ENCODE measurements around the gene SERPINA10. TPM values are rescaled to one million over a fixed set of nuclear protein-coding genes. Genes with fewer than 3 reads are reported as not detected.

Gene SERPINA10
- total and polyA plus RNA-seq, 2 of the 13 experiments (the other 11 are each of a cell fraction or from before 2014, with no cell fraction given): 20.1 to 20.2 TPM

DNA sequence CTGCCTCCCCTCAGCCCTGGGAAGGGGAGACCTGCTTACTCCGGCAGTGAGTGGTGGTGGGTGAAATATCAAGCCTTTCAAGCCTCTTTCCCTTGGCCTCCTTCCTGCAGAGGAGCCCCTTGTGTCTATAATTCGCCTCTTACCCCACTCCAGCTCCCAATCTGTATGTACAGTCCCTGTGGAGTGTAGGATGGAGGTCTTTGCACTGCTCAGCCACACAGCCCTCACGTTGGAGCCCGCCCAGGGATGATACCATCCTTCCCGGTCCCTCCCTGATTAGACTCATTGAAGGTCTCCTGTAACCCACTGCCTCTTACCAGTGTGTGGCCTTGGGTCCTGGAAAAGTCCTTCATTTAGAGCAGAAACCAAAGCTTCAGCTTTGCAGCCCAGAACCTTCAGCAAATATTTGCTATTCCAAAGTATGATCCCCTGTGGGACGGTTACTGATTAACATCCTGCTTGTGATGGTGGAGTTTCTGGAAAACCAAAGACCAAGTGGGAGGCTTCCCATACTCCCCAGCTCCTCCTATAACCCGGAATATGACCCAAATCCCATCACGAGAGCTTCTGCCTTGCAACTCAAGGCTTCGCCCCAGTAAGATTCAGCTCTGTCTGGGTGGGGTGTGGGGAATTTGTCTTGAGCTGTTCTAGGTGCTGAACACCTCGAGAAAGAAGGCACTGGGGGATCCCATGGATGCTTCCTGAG lies at the start of gene SERPINA10 (continued):
- no peak for TF ChIP-seq ZNF672 (CRISPR knock-in tag; IDR thresholded peaks at IDR 0.05)
- TF ChIP-seq, protein P1, sequence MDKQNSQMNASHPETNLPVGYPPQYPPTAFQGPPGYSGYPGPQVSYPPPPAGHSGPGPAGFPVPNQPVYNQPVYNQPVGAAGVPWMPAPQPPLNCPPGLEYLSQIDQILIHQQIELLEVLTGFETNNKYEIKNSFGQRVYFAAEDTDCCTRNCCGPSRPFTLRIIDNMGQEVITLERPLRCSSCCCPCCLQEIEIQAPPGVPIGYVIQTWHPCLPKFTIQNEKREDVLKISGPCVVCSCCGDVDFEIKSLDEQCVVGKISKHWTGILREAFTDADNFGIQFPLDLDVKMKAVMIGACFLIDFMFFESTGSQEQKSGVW (CRISPR knock-in tag; IDR thresholded peaks at IDR 0.05; ENCODE audit: borderline replicate concordance): no peak
- TF ChIP-seq, protein P2, sequence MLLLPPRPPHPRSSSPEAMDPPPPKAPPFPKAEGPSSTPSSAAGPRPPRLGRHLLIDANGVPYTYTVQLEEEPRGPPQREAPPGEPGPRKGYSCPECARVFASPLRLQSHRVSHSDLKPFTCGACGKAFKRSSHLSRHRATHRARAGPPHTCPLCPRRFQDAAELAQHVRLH (CRISPR knock-in tag; IDR thresholded peaks at IDR 0.05; ENCODE audit: borderline replicate concordance, low read depth): no peak
- TF ChIP-seq, protein P3, sequence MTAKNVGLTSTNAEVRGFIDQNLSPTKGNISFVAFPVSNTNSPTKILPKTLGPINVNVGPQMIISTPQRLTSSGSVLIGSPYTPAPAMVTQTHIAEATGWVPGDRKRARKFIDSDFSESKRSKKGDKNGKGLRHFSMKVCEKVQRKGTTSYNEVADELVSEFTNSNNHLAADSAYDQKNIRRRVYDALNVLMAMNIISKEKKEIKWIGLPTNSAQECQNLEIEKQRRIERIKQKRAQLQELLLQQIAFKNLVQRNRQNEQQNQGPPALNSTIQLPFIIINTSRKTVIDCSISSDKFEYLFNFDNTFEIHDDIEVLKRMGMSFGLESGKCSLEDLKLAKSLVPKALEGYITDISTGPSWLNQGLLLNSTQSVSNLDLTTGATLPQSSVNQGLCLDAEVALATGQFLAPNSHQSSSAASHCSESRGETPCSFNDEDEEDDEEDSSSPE (CRISPR knock-in tag; IDR thresholded peaks at IDR 0.05): no peak
- TF ChIP-seq ZFP41 (CRISPR knock-in tag; IDR thresholded peaks at IDR 0.05; ENCODE audit: borderline replicate concordance): no peak
- TF ChIP-seq CENPT (CRISPR knock-in tag; IDR thresholded peaks at IDR 0.05; ENCODE audit: low read depth): no peak
- peak; percentile 85 for TF ChIP-seq ELF3 (CRISPR knock-in tag; IDR thresholded peaks at IDR 0.05)
- TF ChIP-seq, protein P4, sequence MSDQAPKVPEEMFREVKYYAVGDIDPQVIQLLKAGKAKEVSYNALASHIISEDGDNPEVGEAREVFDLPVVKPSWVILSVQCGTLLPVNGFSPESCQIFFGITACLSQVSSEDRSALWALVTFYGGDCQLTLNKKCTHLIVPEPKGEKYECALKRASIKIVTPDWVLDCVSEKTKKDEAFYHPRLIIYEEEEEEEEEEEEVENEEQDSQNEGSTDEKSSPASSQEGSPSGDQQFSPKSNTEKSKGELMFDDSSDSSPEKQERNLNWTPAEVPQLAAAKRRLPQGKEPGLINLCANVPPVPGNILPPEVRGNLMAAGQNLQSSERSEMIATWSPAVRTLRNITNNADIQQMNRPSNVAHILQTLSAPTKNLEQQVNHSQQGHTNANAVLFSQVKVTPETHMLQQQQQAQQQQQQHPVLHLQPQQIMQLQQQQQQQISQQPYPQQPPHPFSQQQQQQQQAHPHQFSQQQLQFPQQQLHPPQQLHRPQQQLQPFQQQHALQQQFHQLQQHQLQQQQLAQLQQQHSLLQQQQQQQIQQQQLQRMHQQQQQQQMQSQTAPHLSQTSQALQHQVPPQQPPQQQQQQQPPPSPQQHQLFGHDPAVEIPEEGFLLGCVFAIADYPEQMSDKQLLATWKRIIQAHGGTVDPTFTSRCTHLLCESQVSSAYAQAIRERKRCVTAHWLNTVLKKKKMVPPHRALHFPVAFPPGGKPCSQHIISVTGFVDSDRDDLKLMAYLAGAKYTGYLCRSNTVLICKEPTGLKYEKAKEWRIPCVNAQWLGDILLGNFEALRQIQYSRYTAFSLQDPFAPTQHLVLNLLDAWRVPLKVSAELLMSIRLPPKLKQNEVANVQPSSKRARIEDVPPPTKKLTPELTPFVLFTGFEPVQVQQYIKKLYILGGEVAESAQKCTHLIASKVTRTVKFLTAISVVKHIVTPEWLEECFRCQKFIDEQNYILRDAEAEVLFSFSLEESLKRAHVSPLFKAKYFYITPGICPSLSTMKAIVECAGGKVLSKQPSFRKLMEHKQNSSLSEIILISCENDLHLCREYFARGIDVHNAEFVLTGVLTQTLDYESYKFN (CRISPR knock-in tag; conservative IDR thresholded peaks at IDR 0.05): peak; percentile 100
- TF ChIP-seq, protein P5, sequence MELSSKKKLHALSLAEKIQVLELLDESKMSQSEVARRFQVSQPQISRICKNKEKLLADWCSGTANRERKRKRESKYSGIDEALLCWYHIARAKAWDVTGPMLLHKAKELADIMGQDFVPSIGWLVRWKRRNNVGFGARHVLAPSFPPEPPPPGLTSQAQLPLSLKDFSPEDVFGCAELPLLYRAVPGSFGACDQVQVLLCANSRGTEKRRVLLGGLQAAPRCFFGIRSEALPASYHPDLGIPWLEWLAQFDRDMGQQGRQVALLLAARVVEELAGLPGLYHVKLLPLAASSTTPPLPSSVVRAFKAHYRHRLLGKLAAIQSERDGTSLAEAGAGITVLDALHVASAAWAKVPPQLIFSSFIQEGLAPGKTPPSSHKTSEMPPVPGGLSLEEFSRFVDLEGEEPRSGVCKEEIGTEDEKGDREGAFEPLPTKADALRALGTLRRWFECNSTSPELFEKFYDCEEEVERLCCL (CRISPR knock-in tag; IDR thresholded peaks at IDR 0.05; ENCODE audit: borderline replicate concordance): no peak
- no peak for TF ChIP-seq ZZZ3 (CRISPR knock-in tag; IDR thresholded peaks at IDR 0.05; ENCODE audit: borderline replicate concordance)
- no peak for TF ChIP-seq RFX3 (CRISPR knock-in tag; IDR thresholded peaks at IDR 0.05)
- TF ChIP-seq THAP11 (CRISPR knock-in tag; IDR thresholded peaks at IDR 0.05): peak; percentile 69; the same call in 1 of the 2 replicates
- TF ChIP-seq IKZF4 (CRISPR knock-in tag; IDR thresholded peaks at IDR 0.05; ENCODE audit: borderline replicate concordance, low read depth, not compliant biosample characterization): no peak
- TF ChIP-seq FOXA3 (CRISPR knock-in tag; IDR thresholded peaks at IDR 0.05): peak; percentile 87
- TF ChIP-seq ZBTB3 (CRISPR knock-in tag; IDR thresholded peaks at IDR 0.05; ENCODE audit: borderline replicate concordance, low read depth): no peak

Data from HepG2 (cell line).